Stimulated activated CD4-positive, alpha-beta T cell treated with anti-CD3 and anti-CD28 coated beads, TNF-alpha, amount 100 ng/mL, for 1 hour (primary cell): ENCODE data around the gene PPP1R36.
"Not testable (repeated sequence)": the region's sequence is repeated elsewhere in the genome, so short reads cannot be mapped to it uniquely, and the experiment has no call there.

ENCODE experiments used
- DNase-seq, 3 donors: peaks; one replicate each; pipeline ENCODE4 v3.0.0-alpha.2; 2020; ENCODE audit warnings: low read depth in 3 of 3, low spot score in 1 of 3

PPP1R36 gene

DNA sequence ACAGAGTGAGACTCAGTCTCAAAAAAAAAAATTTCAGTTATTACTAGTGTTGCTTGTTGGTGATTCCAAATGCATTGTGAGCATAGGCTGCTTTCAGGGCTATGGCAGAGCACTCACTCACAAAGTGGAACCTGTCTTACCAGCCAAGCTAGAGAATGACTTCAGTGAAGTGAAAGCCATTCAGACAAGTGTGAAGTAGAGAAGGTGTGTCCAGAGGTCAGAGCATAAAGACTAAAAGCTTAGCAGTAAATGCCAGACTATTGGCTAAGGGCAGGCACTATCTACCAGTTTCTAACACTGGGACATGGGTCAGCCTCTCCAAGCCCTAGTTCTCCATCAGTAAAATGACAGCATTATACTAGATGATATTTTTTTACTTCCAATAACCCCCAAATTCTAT is 12.7 kb downstream of the PPP1R36 start:
- DNase-seq, result no peak

DNA sequence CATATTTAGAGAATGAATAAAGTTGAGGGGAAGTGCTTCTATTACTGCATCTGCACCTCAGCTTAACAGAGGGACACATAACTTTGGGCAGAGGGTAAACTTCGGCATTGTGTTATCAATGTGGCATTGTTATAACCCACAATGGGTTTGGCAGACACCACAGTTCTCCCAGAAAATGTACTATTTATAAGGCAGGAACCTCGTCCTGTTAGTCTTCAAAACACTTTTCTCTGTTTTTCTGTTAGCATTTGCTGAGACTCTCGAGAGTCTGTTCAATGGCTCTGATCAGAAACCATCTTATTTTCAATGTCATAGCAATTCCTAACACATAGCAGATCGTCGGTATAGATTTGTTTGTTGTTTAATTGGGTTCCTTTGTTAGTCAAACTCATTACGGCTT is 13.9 kb downstream of the PPP1R36 start:
- DNase-seq, result no peak

DNA sequence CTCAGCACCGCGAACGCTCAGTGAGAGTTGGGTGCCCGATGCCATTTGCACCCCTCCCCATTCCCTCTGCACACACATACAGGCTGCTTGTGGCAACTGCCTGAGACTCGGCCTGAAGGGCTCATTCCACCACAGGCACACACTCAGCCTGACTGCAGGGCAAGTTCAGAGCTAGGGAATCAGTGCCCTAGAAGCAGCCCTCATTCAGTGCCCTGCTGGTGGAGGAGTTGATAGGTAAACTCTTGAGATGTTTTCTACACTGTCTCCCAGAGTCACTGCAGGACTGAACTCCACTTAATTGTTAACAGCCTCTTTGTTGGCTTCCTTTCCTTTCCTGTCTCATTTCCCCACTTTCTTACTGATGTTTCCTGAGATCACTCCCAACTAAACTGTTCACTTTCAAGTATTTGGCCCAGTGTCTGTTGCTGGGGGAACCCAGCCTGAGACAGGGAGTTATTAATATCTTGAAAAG is 16.9 kb downstream of the PPP1R36 start:
- DNase-seq, result no peak

DNA sequence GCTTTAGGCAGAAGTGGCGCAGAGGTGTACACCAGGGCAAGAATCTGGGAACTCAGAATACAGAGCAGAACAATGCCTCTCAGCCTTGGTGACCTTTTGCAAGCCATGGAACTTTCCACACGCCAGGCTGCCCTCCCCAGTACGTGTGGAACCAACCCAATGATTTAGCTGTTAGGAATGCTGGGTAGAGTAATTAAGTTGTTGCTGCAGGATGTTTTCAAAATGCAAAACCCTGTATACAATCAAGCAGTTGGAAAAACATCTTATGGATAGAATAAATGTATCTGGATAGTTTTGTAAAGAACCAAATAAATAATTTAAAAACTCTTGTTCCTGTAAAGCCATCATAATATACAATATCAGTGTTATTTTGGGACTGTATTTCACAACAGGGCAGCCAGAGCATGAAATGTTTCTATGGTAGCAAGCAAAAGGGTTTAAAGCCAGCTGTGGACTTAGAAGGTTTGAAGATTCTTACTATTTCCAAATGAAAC is 19.4 kb downstream of the PPP1R36 start:
- DNase-seq, result no peak

DNA sequence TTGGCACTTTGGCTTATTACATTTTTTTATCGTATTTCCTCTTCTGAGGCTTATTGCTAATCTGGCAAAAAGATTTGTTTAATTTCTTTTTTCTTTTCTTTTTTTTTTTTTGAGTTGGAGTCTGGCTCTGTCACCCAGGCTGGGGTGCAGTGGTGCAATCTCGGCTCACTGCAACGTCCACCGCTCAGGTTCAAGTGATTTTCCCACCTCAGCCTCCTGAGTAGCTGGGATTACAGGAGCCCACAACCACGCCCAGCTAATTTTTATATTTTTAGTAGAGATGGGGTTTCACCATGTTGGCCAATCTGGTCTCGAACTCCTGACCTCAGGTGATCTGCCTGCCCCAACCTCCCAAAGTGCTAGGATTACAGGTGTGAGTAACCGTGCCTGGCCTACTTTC is 19.9 kb downstream of the PPP1R36 start:
- DNase-seq, result not testable (repeated sequence)

DNA sequence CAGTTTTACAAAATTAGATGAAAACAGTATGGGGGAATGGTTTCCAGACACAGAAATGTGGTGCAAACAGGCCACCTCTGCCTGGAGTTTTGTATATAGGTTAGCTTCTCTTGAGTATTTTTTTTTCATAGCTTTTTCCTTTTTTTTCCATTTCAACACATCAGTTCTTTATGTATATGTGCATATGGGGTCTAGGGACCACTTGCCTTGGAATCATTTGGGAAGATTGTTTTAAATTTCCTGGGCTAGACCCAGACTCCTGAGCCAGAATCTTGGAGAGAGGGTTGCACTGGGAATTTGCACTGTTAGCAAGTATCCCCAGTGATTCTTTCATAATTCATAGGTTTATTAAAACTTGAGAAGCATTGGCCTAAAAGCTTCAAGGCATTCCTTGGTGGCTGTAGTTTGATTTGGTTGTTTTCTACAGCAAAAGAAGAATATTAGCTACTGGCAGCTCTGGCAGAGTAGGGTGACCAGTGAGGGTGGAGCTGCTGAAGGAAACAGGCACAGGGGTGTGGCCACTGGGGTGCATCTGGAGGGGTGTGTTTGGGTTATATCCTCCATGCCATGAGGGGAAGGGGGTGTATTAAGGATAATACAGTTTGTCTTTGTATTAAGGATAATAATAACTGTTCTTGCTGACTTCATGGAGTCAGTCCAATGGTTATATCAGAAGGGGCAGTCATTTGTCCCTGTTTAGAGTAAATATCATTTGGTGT is 22.8 kb downstream of the PPP1R36 start:
- DNase-seq, result no peak

DNA sequence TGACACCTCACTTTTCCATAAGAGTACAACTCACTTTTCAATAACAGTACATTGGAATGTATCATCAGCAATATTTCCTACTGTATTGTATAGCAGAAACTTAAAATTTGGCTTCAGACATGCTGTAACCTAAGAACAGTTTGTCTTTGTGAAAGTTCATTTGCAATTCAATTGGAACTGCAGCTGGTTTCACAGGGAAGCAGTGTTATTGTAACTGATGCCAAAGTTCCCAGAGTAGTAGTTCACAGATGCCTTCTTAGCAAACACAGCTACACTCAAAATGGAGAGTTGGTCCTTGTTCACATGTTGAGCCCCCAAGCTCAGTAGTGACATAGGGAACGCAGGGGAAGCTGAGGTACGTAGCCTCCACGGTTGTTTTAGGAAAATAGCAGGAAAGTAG is 23.3 kb downstream of the PPP1R36 start:
- no peak for DNase-seq

DNA sequence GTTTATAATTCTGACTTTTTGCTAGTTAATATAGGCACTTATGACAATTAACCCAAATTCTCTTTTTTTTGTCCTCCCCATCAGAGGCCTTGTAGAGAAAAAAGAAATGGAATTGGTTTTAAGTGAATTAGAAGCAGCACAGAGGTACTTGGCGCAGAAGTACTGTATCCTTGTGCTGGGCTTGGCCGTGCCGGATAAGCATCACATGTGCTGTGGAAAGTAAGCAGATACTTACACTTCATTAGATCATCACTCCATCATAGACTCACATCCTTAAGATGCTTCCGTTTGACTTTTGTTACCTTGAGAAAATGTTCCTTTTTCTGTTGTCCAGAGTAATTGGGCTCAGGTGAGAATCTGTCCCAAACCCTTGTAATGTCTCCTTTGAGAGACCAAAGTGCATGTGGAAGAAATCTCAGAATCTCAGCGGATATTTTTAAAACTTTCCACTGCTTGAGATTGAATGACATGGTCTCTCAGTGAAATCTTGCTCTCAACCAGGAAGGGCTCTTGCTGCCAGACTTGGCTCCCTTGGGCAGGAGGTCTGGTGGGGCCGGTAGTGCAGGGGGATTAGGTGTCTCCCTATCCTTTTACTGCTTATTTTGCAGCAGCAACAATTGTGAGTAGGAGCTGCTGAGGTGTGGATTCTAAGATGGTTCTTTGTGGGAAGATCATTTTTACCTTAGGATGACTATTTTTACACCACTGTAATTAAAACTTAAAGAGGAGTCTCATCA is 24.8 kb downstream of the PPP1R36 start:
- DNase-seq, result no peak

DNA sequence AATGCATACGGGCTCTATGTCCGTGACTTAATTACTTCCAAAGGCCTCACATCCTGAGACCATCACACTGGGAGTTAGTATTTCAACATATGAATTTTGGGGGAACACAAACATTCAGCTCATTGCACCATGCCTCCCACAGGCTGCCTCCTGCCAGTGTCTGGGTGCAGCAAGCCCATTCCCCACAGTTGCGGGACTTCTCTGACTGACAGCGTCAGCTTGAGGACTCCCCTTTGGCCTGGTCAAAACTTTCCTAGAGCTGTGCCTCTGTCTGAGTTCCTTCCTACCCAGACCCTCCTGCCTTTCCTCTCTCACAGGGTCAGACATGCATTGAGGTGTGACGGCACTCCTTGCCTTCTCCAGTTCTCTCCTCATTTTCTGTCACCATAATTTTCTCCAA is 27.4 kb downstream of the PPP1R36 start:
- no peak for DNase-seq

DNA sequence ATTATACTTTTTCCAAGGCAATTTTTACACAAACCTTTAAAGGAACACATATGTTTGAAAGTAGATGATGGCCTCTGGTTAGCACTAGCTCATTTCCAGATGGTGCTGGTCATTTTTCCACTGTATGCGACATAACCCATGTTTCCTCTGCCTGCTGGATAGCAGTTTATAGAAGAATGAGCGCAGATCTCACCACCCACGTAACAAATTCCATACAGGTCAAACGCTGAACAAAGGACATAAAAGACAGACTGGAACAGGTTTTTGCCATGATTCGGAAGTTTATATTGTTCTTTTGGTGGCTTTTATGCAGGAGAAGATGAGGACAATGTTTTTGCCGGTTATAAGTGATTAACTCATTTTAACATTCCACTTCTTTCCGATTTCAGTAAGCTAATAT is 30.7 kb downstream of the PPP1R36 start:
- DNase-seq, result no peak

DNA sequence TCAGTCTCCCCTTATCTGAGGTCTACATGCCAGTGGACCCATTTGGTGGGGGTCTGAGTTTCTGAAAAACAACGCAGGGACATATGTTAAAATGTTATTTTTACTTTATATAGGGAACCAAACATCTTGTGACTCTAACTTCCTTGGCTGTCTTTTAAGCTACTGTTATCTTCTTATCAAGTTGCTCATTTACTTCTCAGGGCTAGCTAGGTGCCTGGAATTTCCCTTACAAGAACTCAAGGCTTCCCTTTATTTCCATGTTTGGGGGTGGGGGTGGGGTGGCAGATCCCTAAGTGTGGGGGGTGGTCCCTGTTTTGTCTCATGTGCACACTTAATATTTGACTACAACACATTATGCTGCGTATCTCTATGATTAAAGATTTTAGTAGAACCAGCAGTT is 31.6 kb downstream of the PPP1R36 start:
- no peak for DNase-seq

DNA sequence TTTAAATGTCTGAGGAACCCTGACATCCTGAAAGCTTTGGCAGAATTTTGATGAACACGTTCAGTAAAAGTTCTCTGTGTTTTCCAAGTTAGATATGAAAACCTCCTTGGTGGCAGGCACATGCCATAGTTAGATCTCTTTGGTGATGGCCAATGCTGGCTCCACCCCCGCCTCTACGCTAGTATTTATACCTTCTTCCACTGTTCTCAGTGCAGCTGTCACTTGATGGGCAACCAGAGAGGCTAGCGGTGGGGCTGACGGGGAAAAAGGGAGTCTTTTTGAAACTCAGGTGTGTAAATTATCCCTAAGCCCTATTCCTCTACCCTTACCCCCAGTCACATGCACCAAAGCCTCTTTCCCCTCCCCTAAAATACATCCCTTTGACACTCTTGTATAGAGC is 32.1 kb downstream of the PPP1R36 start:
- no peak for DNase-seq

DNA sequence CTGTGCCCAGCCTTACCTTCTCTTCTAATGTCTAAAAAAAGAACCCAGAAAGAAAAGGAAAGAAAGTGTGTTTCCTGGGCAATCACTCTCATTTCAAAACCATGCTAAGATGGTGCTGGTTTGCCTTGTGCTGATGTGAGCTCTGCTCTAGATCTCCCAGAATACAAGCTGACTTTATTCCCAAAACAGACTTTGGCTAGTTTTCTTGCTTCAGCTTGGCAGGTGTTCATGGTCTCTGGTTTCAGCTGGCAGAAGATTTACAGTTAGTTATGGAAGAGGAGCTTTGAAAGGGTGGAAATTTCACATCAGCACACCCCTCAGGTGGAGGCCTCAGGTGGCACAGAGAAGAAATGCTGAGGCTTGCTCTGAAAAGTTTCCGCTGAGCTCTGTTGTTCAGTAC is 34.4 kb downstream of the PPP1R36 start:
- no peak for DNase-seq

DNA sequence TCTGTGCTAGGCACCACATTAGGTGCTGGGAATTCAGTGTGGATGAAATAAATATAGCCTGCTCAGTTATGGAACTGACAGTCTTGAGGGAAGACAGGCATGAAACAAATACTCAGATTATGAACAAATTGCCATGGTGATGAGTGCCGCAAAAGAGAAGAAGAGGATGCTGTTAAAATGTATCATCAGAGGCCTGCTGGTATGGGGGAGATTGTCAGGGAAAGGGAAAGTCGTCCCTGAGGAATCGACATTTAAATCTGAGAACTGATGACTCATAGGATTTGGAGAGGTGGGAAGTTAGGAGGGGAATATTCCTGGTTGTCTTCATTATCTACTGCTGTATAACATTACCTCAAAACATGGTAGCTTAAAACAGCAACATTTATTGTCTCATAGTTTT is 42.0 kb downstream of the PPP1R36 start:
- no peak for DNase-seq

DNA sequence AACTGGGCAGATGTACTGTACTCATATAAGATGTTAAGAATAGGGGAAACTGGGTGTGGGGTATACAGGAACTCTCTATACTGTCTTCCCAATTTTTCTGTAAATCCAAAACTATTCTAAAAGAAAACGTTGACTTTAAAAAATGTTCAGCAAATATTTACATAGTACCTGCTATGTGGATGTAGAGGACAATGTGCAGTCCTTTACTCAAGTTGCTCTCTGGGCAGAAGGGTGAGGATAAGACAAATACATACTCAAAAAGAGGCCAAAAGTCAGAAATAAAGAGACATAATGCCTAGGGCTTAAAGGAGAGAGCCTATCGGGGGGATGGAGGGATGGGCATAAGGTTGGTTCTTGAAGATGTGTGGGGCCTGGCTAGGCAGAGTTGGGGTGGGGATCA is 44.7 kb downstream of the PPP1R36 start:
- DNase-seq, result no peak

DNA sequence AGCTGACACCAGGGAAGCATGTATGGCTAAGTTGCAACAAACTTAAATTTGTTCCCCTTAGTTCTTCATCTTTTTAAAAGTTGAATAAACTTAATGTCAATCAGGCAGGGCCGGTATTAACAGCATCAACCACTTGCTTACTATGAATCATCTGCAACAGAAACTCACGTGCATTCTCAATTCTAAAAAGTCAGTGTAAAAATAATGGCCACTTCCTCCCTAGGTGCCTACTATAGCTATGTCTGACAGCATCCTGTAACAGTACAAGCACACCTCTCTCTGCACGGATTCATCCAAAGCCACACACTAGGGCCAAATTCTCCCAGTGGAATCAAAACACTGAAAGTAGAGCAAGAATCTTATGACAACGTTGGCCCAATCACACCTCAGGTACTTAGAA is 48.6 kb downstream of the PPP1R36 start:
- no peak for DNase-seq

DNA sequence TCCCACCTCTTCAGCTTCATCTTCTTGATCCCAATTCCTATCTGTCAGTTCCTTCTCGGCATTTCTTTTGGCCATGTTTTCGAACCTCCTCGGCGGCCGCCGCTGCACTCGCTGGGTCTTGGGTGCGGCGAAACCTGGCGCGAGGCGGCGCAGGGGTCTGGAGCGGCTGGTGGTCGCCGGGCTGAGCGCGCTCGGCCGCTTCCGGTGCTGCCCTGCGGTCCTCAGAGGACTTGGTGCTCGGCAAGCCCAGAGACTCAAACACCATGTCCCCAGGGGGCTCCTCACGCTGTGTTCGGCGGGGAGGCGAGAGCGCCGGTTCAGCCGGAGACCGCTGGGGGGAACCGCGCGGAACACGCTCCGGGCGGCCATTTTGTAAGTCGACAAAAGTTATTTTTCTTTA is 51.8 kb downstream of the PPP1R36 start:
- DNase-seq, result no peak

DNA sequence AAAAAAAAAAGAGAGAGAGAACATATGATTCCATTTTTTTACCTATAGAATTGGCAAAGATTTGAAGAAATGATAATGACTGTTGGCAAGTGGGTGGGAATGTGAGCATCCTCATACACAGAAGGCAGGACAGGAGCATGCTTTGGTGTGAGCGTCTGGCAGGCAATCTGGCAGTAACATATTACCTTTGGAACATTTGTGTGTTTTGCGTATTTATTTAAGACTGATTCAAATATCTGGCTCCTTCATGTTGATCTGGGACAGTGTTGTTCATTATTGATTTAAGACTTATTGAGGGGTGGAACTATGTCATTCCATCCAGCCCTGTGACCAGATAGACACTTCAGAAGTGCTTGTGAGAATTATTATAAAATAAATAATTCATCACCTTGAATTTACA is 53.1 kb downstream of the PPP1R36 start:
- DNase-seq, result no peak

DNA sequence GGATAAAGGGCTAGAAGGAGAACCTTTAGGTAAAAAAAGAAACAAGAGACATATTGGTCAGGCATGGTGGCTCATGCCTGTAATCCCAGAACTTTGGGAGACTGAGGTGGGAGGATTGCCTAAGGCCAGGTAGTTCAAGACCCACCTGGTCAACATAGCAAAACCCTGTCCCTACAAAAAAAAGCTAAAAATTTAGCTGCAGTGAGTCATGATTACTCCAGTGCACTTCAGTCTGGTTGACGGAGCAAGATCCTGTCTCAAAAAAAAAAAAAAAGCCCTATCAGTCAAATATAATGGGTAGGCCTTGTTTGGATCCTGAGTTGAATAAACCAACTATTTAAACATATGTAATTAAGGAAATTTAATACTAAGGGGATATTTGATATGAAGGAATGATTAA is 54.2 kb downstream of the PPP1R36 start:
- DNase-seq, result no peak

DNA sequence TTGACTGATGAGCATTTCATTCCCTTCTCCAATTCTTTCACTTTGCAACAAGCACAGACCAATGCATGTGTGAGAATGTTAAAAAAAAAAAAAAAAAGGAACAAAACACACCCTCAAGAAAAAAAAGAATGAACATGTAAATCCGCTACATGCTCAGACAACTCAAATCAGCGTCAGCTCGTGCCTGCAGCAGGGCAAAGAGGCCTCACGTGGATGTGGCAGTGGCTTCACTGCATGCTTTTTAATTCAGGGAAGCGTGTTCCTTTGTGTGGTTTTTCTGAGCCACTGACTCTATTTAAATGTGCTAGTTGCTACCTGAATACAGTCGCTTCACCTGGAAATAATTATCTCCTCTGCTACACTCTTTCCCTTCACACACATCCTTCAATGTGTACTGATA is 55.1 kb downstream of the PPP1R36 start:
- DNase-seq, result no peak

DNA sequence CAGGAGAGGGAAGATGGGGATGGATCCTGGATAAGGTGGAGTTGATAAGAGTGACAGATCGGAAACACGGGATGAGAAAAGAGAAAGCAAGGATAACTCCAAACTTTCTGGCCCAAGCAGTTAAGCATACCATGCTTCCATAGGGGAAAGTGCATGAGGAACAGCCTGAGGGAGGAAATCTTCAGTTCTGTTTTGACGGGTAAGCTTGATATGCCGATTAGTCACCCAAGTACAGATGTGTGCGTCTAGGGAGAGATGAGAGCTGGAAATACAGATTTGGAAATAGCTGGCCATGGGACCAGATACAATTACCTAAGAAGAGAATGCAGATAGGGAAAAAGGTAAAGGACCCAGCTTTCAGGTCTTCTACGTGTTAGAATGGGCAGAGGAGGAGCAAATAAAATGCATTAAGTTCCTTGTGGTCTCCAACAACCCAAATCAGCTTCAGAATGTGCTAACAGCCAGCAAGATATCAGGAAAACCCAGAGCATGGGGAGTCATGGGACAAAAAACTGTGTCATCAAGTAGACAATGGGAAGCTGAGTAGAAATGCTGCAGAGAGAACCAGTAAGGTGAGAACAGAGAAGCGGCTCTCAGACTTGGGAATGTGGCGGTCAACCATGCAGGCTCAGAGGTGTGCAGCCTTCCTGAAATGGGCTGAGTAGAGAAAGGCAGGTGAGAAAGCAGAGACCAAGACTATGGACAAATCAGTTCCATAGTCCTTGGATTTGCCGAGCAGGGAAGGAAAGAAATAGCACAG is 56.3 kb downstream of the PPP1R36 start:
- no peak for DNase-seq
